GM19372 (cell line): ENCODE data around the gene TSNAX.

Source experiments
- ATAC-seq: cut with Tn5 transposase; IDR thresholded peaks from one replicate; pipeline ENCODE4 v1.9.1; 2021; ENCODE audit warnings: mild to moderate bottlenecking, low read depth, moderate library complexity; ENCODE audit not compliant: unreplicated experiment

Gene TSNAX

DNA sequence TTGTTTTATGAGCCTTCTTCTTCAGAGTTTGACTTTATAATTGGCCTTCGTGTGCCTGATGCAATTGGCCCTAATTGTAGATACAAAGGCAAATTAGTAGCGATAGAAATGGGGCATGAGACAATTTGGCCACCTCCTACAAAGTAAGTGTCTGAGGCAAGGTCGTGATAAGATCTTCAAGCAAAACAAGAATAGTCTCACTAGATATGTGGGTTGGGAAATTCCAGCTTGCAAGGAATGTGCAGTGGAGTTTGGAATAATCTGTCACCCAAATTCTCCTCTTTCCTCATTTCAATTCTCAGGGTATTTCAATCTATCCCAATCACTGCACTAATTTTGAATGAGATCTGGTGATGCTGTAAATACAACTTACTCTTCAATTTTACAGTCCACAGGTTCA is 11.4 kb upstream of the TSNAX start:
- ATAC-seq, result no peak

DNA sequence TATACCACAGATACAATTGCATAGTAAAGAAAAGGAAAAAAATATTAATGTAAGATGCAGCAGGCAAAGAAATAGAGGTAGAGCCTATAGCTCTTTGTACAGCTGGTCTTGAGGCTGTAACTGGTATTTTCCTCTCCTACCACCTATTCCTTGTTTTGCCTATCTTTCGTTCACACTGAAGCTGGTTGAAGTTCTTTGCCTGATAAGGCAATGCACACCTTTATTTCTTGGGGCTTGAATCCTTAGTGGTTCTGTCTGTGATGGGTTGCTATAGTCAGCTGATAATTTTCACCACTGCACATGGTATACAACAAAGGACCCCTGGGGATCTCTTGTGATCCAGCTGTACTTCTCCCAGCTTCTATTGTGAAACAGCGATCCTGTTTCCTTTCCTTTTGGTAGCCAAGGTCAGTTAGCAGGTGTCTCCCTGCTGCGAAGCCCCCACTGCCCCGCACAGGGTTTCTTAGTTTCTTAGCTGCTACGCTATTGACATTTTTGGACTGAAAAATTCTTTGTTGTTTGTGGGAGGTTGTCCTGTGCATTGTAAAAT is 9.9 kb upstream of the TSNAX start:
- no peak for ATAC-seq

DNA sequence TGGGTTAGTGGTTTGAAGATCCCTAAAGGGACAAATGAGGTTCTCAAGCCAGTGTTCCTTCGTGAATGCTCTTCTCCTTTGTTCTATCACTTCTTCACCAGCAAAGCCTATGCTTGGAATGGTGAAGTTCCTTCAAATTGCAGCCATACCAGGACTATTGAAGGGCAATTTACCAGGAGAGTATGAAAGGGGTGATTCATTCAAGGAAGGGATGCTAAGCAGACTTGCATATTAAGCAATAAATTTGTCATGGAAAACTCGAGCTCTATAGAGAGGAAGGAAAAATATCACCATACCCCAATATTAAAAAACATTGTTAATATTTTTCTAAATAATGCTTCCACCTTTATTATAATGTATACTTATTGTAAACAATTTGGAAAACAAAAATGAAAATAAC is 9.3 kb upstream of the TSNAX start:
- ATAC-seq, result no peak

DNA sequence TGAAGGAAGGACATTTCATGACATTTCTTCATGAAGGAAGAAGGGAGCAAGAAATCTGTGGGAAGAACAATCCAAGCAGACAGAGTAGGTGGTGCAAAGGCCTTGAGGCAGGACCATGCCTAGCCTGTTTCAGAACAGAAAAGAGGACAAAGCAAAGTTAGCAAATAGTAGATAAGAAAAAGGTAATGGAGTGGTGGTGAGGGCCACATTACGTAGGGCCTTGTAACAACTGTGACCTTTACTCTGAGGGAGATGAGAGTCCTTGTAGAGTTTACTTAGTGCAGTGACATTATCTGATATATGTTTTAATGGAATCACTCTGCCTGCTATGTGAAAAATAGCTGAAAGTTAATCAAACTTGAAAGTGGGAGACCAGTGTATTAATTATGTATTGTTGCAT is 6.4 kb upstream of the TSNAX start:
- no peak for ATAC-seq

DNA sequence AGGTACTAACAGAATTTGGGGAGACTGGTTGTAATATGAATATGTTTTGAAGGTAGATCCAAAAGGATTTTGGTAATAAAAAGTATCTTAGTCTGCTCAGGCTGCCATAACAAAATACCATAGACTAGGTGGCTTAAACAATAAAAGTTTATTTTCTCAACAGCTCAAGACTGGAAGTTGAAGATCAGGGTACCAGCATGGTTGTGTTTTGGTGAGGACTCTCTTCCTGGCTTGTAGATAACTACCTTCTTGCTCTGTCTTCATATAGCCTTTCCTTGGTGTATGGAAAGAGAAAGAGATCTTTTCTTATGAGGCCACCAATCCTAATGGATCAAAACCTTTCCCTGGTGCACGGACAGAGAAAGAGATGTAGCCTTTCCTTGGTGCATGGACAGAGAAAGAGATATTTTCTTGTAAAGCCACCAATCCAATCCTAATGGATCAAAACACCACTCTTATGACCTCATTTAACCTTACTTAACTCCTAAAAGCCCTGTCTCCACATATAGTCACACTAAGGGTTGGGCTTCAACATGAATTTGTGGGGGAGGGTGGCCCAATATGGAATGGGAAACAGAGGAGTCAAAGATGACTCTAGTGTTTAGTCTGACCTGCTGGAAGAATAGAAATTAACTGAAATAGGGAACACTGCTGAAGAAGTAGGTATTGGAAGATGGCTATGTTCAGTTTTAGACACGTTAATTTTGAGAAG is 5.4 kb upstream of the TSNAX start:
- ATAC-seq, result no peak

DNA sequence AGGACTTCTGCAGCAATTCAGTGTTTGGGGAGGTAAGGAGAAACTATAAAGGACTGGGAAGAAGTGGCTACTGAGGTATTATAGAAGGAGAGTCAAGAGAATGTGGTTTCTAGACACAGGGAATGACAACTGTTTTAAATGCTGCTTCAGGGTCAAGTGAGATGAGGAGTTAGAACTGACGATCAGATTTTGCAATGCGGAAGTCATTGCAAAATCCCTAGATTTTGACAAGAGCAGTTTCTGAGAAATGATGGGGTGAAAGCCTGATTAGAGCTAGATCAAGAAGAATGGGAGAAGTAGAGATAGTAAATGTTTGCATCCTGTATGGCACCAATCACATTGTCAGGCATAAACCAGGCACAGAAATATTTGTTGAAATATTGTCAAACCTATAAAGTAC is 4.7 kb upstream of the TSNAX start:
- ATAC-seq, result no peak

DNA sequence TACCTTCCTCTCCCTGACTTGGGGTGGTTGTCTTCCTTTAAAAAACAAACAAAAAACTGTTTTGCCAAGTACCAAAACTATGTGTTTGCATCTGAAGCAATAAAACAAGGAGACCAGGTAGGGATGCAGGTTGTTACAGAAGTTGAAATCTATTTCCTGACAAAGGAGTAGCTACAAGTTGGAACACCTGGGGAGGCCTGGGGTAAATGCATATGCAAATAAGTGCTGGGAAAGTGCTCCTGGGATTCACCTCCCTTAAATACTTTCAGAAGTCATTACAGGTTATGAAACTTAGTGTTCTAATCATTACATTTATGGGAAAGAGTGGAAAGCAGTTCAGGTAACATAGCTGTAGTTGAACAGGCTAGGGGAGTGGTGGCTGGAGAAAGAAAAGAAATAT is 1.9 kb upstream of the TSNAX start:
- ATAC-seq, result no peak

DNA sequence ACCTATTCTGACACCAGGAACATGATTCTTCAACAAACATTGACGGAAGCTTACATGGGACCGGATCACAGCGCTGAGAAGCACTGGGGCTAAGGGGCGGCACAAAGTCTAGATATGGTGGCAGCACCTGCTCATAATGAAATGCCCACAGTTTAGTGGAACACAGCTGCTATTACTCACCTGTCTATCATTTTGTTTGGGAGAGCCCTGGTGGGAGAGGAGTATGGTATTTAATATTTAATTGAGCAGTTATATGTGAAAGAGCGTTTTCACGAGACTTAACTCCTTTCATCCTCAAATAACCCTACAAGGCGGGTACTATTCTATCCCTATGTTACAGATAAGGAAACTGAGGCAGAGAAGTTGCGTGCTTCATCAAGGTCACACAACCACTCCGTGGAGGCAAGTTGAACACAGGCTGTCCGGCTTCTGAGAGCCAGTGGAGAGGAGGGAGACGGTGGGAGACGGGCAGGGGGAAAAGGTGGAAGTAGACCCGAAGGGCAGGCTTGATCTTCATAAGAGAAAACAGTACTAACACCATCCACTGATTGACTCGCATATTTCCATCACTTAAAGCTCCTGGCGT is 790 bp upstream of the TSNAX start:
- peak; percentile 20 for ATAC-seq

DNA sequence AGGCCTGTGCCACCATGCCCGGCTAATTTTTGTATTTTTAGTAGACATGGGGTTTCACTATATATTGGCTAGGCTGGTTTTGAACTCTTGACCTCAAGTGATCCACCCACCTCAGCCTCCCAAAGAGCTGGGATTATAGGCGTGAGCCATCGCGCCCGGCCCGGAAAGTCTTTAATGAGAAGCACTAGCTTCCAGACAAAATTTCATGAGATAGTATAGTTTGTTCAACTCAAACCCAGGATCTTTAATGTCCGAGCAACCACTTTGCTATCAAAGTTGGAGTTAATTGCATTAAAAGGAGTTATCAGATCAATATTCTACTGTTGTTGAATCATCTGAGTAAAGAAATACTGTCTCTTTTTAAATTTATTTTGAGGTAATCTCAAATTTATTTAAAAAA is 4.8 kb downstream of the TSNAX start:
- no peak for ATAC-seq

DNA sequence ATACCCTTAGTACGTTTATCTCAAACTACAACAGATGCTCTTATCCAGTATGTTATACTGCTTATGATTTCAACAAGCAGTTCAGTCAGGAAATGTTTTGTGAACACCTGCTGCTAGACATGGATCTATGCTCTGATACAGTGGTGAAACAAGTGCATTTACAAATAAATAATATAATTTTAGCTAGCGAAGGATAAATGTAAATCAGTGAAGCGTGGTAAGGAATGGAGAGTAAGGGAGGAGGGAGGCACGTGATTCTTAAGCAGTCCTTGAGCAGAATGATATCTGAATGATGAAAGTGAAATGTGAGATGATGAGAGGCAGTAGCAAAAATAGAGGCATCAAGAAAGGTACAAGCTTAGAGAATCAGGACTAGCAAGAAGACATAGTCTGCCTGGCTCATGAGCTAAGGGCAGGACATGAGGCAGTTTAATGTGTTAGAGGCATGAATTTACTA is 6.3 kb downstream of the TSNAX start:
- ATAC-seq, result no peak

DNA sequence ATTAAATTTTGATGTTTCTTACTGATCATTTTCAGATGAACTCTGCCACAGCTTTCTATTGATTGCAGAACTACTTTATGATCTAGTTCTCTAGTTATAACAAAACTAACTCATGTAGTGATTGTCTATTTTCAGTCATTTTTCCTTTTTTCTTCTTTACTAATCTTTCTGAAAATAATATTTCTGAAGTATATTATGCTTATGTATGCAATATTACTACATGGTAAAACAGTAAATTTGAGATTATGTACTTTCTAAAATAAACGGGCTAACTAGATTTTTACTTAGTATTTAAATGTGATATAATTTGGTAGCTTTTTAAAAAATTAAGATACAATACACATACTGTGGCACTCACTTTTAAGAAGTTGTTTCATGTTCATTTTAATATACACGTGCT is 7.6 kb downstream of the TSNAX start:
- ATAC-seq, result no peak

DNA sequence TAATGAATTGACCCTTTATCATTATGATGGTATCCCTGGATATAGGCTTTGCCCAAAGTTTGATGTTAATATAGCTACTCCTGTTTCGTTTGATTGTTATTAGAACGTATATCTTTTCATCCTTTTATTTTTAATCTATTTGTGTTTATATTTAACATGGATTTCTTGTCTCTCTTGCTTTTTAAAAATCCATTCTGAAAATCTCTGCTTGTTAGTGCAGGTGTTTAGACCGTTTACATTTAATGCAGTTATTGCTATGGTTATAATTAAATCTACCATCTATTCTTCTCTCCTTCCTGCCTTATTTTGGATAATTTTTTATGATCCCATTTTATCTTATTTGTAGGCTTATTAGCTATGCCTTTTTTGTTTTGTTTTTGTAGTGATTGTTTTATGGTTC is 12.4 kb downstream of the TSNAX start:
- ATAC-seq, result no peak

DNA sequence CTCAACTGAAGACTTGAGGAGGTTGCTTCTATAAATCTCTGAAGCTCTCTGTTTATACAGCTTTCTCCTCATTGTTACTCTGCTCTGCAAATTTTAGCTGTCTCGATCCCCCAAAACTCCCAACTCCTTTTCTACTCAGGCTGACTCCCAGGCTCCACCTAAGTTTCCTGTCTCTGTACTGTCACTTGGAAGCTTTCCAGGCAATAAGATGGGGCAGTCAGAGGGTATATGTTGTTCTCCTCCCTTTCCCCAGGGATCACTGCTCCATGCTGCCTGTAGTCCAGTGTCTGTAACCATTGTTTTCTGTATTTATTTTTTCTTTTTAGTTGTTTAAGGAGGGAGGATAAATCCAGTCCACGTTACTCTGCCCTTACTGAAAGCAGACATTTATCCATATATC is 13.4 kb downstream of the TSNAX start:
- ATAC-seq, result no peak

DNA sequence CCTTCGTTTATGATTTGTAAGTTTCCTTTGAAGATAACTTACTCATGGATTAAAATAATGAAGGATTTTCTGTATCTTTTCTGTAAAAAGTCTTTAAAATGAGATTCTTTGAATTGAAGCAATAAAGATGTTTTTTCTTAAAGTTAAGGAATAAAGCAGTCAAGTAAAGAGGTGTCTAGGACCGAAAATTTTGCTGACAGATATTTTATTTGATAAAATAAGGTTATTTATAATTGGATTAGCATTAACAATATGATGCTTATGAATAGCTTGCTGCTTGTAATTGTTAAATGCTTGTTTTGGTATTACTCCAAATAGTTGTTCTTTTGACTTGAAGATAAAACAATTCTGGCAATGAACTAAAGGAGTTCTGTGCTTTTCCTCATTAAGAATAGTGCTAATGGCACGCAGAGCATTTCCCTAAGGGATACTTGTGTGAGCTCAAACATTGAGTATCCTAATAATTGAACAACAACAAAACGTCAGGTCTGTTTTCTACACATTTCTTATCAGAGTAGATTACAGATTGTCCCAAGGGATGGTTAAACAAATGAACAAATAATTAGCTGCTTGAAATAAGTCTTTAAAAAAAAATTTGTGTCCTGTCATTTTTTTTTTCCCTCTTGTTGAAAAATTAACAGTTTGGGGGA is 16.6 kb downstream of the TSNAX start:
- ATAC-seq, result no peak

DNA sequence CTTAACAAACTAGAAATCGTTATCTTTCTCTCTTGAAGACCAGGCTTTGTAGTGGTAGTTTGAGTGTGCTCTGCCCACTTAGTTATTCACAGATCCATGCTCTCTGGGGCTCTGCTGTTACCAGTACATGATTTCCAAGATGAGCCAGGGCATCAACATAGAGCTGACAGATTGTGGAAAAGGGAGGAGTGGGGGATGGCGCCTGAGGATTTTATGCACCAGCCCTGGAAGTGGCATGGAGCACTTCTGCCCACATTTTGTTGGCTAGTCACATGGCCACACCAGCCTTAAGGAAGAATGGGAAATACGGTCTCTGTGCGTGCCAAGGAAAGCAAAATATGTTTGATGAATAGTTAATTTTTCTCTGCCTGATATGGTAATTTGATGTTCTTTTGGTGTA is 18.2 kb downstream of the TSNAX start:
- ATAC-seq, result no peak

DNA sequence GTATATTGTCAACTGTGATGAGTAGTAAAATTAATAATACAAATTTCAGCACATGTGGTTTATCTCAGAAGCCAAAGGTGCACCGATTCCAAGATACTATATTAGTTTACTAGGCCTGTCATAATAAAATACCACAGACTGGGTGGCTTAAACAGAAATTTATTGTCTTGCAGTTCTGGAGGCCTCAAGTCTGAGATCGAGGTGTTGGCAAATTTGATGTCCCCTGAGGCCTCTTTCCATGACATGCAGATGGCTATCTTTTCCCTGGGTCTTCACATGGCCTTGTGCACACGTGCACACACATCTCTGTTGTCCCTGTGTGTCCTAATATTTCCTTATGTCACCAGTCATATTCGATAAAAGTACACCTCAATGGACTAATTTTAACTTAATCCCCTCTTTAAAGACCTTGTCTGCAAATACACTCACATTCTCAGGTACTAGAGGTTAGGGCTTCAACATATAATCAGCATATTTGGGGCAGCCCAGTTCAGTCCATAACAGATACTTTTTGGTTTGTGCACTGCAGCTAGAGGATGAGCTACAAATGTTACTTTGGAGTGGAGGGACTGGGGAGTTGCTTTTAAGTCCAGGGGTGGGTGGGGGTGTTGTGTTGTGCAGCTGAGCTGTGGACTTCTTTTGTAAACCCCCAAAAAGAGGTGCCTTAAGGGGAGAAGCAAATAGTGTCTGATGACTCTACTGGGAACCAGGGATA is 21.4 kb downstream of the TSNAX start:
- ATAC-seq, result no peak

DNA sequence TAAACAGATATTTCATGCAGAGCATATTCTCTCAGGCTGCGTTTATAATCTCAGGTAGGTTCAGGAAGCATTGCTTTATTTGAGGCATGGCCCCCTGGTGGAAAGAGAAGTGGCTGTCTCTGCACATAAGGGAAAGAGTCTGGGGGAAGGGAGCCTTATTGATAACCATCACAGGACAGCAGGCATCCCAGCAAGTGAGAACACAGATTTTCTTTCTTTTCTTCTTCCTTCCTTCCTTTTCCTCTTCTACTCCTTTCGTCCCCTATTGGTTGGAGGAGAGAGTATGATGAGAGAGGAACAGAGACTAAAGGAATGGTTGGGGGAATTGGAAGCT is 21.9 kb downstream of the TSNAX start:
- no peak for ATAC-seq

DNA sequence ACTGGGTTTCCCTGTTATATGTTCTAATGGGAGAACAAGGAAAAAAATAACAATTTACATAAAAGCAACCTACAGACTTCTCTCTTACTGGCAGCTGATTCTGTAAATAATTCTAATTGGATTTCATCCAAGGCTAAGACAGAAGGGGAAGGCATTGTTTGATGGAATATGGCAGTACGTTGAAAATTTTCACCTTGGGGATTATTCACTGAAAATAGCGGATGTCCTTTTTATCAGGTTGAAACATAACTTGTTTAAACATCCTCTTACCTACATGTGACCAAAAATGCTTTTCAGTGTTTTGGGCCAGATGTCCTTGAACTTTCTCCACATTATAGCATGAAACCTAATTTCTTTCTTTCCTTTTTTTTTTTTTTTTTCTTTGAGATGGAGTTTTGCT is 24.9 kb downstream of the TSNAX start:
- ATAC-seq, result no peak

DNA sequence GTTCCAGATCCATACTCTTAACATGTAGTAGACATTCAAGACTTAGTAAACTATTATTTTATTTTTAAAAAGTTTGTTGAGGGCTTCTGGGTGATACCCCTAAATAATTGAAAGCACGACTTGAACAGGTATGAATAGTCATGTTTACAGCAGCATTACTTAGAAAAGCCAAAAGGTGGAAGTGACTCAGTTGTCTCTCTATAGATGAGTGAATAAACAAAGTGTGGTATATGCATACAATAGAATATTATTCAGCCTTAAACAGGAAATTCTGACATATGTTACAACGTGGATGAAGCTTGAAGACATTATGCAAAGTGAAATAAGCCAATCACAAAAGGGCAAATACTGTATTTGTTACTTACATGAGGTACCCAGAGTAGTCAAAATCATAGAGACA is 26.5 kb downstream of the TSNAX start:
- no peak for ATAC-seq

DNA sequence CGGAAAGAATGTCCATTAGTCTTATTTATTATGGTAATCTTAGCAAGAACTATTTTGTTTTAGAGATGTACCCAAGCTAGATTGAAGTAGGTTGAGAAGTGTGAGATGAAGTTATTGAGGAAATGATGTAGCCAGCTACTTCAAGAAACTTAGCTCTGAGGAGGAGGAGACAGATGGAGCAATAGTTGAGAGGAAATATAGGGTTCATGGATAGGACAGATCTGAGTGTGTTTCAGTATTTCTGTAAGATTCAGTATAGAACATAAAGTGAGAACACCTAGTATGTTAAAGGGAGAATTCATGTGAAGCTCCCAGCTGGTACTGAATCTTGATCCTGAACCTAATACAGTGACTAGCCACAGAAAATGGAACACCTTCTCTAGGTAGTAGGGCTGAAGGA is 28.9 kb downstream of the TSNAX start:
- no peak for ATAC-seq
